HG03066 (cell line): ENCODE measurements around the gene MED13L.

Experiments
- ATAC-seq: cut with Tn5 transposase; IDR thresholded peaks from one replicate; pipeline ENCODE4 v1.9.1; 2021; ENCODE audit warnings: low read depth; ENCODE audit not compliant: unreplicated experiment

The MED13L gene

DNA sequence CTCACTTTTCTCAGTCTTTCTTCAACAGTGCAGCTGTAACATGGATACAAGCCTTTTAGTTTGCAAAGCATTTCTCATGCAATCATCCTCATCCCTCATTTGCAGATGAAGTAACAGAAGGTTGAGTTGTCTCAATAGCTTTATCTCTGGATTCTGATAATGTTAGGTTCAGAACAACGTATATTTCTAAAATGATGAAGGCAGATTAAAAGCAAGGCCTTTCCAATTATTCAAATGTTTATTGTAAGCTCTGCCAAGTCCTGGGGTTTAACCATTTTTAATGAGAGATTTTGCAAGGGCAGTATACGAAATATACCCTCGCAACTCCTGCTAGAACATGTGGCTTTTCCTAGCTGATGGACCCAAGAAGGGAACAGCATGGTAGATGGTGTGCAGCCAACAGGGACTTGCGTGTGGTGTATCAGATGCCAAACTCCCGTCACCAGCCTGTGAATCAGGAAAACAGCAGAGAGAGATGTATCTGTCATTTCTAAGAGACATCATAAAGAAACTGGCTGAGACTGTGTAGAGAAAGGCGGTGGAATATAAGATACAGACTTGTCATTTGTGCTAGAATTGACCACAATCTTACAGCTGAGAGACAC is 319.7 kb downstream of the MED13L start:
- ATAC-seq: no peak

DNA sequence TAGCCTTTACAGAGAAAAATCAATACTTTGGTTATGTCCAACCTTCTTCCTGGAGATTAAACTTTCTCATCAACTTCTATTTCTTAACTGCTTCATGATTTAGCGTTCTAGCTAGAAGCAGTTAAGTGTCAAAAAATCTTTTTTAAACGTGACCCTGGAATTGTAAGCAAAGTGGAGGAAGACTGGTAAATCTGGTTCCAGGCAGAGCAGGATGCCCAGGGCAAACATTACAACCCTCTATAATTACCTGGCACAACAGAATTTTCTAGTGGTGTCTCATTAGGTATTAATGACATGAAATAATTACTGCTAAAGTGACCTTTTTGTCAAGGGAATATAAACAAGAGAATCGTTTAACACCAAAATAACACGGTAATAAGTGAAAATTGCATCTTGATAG is 320.8 kb downstream of the MED13L start:
- no peak for ATAC-seq

DNA sequence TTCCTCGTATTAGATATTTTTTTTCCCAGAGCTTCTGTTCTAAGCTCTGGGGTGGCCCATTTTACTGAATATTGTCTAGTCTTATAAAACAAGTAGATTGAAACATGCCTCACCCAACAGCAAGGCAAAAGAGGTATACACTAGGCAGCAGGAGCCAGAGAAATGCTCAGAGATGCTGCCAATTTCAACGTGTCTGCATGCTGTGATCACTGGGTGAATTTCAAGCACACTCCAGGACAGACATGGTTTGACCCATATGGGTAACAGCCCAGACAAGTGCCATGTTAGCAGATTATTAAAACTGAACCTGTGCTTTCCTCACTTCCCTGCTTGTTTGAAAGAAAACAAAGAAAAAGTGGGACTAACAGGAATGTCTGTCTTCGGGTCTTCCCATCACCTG is 321.3 kb downstream of the MED13L start:
- no peak for ATAC-seq

DNA sequence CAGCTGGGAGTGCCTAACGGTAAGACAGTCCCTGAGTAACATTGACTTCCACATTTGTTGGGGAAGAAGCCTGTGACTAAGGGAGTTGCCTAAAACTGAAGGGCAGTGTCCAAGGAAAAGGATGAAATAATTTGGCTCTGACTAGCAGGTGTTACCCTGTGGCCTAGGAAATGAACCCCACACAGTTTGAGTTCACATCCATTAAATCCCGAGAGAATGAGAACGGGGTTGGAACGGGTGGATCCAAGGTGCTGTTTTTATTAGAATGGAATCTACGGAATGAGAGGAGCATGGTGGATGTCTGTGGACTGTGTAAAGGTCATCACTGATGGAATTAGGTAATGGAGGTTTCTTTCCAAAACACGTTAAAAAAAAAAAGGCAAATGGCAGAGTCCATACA is 324.0 kb downstream of the MED13L start:
- ATAC-seq: no peak

DNA sequence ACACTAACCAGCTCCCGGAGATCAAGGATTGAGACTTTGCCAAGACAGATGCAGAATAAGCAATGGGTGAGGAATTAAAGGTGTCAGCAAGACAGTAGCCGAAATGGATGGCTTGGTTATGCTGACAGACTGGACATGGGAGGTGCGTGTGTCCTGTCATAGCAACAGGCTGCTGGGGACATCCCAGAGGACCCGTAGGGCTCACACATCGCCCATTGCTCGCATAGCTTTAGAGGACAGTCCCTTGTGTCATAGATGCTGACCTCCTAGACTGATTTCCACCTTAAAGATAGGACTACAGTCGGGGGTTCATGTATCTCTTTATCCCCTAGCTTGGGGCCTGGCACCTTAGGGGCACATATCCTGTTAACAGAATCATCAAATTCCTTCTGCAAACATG is 324.5 kb downstream of the MED13L start:
- ATAC-seq: no peak

DNA sequence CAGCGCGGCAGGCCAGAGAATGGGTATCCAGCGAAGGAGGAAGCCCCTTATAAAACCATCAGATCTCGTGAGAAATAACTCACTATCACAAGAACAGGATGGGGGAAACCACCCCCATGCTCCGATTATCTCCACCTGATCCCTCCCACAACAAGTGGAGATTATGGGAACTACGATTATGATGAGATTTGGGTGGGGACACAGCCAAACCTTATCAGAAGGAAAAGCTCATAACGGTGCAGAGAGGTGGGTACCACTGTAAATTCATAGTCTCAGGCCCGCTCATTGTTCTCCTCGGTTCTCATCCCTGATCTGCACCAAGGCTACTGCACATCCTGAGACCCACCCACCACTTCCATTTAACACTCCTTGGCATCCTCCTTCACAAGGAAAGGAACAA is 326.5 kb downstream of the MED13L start:
- ATAC-seq: no peak

DNA sequence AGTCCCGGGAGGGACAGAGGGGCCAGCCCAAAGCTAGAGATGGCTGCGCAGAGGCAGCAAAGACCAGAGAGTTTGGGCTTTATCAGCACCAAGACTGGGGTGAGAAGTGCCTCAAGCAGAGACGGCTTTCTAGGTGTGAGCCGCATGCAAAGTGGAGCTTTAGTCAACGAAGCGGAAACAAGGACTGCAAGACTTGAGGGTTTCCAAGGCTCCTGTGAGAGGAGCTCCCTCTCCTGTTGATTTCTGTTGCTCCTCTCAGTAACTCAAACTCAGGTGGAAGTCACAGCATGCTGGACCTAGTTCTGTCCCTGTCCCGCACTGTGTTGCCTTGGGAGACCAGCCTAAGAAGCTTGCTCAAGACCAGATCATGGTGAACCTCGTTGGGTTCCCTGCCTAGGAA is 327.8 kb downstream of the MED13L start:
- no peak for ATAC-seq

DNA sequence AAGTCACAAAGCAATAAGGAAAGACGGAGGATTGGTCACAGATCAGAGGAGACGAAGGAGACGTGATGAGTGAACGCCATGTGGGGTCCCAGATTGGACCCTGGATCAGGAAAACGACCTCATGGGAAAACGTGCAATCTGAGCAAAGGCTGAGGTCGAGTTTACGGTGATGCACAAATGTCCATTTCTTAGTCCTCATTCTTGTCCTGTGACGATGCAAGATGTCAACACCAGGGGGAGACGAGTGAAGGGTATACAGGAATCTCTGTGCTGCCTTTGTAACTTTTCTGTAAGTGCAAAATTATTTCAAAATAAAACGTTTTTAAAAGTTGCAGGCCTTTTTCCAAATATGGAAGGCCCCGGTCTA is 329.8 kb downstream of the MED13L start:
- no peak for ATAC-seq

DNA sequence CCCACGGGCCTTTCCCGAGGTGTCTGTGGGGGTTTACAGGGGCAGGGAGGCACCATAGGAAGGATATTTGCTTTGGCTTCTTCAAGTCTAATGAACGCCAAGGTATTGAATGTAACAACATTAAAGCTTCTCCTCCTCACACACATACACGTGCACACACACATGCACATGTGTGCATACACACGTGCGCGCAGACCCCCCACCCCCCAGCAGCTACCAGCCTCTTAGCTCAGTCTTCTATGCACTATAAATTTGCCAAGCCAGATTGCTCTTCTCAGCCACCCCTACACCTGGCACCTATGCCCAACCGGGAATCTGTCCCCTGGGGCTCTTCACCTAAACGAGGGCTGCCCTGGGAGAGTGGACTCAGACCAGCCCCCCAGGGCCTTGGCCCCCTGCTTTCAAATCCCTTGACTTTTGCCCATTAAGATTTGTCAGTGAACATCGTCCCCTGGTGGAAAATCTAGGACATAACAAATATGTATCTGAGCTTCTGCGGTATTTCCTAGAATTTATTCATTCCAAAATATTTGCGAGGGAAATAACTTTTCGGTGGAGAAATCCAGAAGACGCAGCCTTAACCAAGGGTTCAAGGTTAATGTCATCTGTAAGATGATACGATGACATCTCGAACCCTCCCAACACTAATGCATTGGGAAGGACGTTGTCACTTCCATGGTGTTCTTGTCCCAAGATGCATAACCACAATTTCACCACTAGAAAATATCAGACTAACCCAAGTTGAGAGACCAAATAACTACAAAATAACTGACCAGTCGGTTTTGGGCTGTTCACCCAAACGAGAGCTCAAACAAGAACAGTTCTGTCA is 330.4 kb downstream of the MED13L start:
- ATAC-seq: no peak

DNA sequence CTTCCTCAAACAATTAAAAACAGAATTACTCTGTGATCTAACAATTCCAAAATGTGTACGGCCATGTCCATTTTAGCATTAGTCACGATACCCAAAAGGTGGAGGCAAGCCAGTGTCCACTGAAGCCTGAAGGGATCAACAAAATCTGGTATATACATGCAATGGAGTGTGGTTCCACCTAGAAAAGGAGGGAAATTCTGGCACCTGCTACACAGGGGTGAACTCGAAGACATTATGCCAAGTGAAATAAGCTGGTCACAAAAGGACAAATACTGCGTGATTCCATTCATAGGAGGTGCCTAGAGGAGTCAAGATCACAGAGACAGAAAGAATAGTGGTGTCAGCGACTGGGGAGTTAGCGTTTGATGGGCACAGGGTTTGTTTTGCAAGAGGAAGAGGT is 331.4 kb downstream of the MED13L start:
- ATAC-seq: no peak

DNA sequence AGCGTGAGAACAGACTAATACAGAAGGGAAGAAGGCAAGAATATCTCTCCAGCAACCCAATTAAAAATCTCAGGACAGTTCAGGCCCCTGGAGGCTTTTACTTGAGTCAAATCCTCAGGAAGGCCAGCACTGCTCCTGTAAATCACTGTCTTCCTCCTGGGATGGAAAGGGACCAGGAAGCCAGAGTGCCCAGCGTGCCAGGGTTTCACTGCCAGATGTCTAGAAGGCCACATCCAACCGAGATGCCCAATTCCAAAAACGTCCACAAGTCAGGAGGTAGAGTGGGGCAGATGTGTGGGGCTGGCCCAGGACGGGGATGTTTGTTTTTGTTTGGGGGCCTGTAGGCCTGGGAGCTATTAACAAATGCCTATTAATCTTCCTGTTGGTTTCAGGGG is 332.0 kb downstream of the MED13L start:
- no peak for ATAC-seq

DNA sequence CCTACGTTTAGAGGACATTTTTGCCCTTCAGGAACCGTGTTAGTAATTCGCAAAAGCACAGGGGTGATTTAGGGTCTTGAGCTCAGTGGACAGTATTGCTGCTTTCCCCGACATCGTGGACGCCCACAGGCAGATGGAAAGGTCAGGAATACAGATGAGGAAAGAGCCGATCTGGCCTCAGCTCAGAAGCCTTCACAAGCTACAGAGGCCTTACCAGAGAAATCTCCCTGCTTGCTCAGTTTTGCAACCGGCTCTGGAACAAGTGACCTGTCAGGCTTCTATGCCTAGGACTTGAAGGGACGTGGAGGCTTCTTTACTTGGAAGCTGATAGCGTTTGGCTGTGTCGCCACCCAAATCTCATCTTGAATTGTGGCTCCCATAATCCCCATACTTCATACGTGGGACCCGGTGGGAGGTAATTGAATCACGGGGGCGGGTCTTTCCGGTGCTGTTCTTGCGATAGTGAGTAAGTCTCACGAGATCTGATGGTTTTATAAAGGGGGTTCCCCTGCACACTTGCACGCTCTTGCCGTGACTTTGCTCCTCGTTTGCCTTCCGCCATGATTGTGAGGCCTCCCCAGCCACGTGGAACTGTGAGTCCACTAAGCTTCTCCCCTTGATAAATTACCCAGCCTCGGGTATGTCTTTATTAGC is 332.5 kb downstream of the MED13L start:
- no peak for ATAC-seq

DNA sequence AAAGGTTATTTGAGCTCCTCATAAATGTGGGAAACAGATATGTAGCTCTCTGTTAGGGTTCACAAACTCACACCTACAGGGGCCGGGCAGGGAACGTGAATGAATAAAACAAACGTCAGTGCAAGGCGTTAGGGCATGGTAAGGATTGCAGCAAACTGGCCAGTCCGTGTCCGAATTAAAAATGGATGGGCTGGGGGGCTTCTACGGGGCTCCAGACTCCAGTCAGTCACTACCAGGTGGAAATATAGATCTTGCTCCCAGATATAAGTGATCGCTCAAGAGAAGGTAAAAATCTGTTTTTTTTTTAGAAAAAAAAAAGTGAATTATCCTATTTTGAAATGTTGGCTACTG is 333.1 kb downstream of the MED13L start:
- no peak for ATAC-seq

DNA sequence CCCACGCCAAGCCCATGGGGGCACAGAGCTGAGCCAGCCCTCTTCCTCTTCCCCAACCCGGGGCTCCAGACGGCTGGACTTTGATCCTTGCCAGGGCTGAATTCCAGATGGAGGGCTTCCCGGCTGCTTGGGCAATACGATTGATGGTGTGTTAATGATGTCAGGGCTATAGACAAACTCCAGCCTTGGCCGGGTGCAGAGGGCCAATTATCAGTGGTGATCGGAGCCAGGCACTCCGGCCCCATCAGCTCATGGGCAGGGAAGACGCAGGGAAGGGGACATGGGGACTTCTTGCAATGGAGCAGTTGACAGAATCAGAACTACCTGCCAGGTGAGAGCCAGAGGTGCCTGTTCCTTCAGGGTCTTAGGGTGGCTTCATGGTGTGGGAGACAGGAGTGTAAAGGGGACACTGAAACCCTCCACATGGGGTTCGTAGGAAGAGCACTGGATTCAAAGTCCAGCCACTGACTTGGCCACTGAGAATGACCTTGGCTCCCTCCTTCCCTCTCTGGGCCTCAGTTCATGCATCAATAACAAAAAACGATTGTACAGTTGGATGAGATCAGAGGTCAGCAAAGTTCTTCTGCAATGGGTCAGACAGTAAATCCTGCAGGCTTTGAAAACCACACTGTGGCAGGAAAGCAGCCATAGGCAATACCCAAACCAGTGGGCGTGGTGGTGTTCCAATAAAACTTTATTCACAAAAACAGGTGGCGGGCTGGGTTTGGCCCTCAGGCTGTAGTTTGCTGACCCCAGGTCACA is 333.7 kb downstream of the MED13L start:
- no peak for ATAC-seq

DNA sequence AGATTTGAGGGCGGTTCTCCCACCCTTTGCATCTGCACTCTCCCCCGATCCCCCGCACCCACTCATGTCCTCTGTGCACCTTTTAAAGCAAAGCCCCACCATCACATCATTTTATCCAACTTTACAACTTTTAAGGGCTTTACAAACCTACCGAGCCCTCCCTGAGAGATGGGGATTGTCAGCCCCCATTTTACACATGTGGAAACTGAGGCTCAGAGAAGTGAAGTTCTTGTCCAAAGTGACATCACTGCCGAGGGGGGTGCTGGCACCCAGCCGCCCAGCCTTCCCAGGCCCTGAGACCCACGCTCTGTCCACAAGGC is 334.2 kb downstream of the MED13L start:
- ATAC-seq: no peak

DNA sequence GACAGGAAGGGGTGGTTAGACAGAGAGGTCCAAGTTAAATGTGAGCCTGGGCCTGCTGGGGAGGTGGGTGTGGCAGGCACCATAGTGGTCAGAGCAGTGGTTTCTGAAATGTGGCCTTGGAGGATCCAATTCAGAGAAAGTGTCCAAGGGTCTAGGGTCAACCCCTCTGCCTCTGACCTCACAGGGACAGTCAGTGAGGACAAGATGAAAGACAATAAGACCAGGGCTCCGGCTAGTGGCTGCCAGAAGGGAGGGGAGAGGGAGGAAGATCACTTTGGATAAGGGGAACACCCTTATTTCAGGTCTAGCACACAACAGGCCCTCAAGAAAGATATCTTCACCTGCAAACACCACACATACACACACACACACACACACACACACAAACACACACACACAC is 335.1 kb downstream of the MED13L start:
- no peak for ATAC-seq

DNA sequence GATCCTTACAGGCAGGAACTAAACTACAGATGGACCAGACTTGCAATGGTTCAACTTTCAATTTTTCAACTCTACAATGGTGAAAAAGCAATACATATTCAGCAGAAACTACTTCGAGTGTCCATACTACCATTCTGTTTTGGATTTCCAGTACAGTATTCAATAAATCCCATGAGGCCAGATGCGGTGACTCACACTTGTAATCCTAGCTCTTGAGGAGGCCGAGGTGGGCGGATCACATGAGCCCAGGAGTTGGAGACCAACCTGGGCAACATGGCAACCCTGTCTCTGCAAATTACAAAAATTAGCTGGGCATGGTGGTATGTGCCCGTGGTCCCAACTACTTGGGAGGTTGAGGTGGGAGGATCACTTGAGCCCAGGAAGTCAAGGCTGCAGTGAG is 336.1 kb downstream of the MED13L start:
- ATAC-seq: no peak

DNA sequence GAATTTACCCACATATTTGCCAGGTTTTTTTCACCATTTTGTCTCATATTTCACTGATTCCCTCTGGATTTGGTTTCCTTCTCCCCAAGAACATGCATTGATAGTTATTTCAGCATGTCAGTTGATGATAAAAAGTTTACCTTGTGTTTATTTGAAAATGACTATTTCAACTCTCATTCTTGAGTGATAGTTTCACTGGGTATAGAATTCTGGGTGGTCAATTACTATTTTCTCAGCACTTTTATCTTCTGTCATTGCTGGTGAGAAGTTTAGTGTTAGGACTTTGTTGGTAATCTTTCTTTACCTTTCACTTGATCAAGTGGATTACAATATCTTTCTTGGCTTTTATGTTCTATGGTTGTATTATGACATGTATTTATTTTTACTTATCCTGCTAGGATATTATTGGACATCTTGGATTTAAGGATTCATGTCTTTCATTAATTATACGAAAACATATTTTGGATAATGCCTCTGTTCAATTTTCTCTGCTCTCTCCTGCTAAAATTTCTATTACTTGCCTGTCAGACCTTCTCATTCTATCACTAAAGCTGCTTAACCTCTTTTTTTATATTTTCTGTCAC is 338.6 kb downstream of the MED13L start:
- ATAC-seq: no peak

DNA sequence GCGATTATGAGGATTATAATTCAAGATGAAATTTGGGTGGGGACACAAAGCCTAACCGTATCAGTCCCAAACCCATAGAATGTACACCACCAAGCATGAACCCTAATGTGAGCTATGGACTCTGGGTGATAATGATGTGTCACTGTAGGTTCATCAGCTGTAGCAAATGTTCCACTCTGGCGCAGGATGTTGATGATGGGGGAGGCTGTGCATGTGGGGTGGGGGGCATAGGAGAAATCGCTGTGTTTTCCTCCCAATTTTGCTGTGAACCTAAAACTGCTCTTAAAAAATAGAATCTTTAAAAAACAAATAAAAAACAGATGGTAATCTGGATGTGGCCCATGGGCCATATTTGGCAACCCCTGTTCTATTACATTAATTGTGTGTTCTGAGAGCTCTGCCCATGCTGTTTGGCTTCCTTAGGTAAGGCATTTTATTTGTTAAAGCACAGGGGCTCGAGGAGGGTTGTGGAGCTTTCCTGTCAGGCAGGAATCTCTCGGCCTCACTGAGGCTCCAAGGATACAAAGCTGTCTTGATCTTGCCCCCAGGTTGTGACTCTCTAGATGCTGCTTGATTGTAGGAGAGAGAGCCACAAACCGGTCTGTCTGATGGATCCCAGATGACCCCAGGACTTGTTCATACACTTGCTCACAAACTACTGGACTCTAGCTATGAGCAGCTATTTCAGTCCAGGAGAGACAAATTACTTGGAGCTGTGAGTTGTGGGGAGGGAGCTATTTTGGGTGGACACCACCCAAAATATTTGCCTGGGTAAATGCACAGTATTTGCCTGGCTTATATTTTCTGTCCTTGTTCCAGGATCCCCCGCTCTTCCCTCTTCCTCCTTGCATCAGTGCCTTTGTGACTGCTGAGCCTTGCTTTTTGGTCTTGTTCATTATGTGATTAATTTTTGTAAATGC is 340.2 kb downstream of the MED13L start:
- no peak for ATAC-seq

DNA sequence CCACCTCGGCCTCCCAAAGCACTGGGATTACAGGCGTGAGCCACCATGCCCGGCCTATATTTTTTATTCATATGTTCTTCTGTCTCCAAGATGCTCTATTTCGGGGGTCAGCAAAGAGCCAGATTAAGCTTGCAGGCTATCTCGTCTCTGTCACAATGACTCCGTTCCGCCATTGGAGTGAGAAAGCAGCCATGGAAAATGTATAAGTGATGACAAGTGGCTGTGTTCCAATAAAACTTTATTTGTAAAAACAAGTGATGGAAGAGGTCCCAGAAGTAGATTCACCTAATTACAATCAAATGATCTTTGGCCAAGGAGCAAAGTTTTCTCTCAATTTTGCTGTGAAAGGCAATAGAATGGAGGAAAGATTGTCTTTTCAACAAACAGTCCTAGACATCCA is 342.6 kb downstream of the MED13L start:
- no peak for ATAC-seq
